ENCODE measurements around the gene MAJIN. TPM values are rescaled to one million over a fixed set of nuclear protein-coding genes. Genes with fewer than 3 reads are reported as not detected.

The MAJIN gene
- polyA plus RNA-seq, 1 of the 3 experiments (the other 2 are of a cell fraction), result not detected

DNA sequence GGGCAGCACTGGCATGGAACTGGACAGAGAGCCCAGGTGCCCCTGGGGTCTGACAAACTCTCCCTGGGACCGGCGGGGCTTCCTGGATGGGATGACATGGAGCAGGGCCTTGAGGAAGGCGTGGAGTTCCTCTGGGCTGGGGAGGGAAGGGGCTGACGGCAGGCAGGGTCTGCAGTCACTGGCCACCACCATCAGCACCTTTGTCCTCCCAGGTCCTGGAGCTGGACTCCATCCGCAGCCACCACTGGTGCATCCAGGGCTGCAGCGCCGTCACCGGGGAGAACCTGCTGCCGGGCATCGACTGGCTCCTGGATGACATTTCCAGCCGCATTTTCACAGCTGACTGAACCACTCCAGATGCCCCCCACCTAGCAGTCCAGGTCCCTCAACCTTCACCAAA is 49.6 kb upstream of the MAJIN start:
- WGBS (ENCODE audit: low lambda C conversion rate), result 98% methylated on average over 10 of the region's 11 CpGs
- DNase-seq, result no peak
- no peaks in the 10 kb centered on the region for H3F3A ChIP-seq (replicated peaks; ENCODE audit: insufficient read depth)
- H3K4me3 ChIP-seq (ENCODE audit: low read depth in 2 of 2, low read length in 1 of 2), result no peak overlapping the region
- H3K79me2 ChIP-seq (ENCODE audit: insufficient read depth), result peaks cover 7% of the 10 kb centered on the region; the same call in 1 of the 2 replicates
- H3K27ac ChIP-seq (ENCODE audit: low read depth in 2 of 2, low read length in 1 of 2), result no peak overlapping the region
- TF ChIP-seq GATA2 (CRISPR knock-in tag; IDR thresholded peaks at IDR 0.05) (no peak), FOXM1 (IDR thresholded peaks at IDR 0.05; ENCODE audit: low read depth) (no peak), GABPA (IDR thresholded peaks at IDR 0.05; ENCODE audit: low read depth) (no peak), EP300 (IDR thresholded peaks at IDR 0.05; ENCODE audit: borderline replicate concordance in 1 of 2, low read depth in 1 of 2, low read length in 1 of 2) (no peak), FOSL2 (IDR thresholded peaks at IDR 0.05; ENCODE audit: borderline replicate concordance, low read depth) (no peak), MXI1 (IDR thresholded peaks at IDR 0.05; ENCODE audit: low read depth, low read length) (no peak), USF2 (IDR thresholded peaks at IDR 0.05; ENCODE audit: borderline replicate concordance, low read depth, low read length) (no peak), TCF12 (IDR thresholded peaks at IDR 0.05) (no peak), YY1 (IDR thresholded peaks at IDR 0.05; ENCODE audit: low read depth) (no peak), SMC3 (IDR thresholded peaks at IDR 0.05; ENCODE audit: low read depth, low read length) (no peak), PBX3 (IDR thresholded peaks at IDR 0.05) (no peak), FOXJ3 (CRISPR knock-in tag; IDR thresholded peaks at IDR 0.05) (no peak), RFX5 (IDR thresholded peaks at IDR 0.05; ENCODE audit: low read length) (no peak), JUND (IDR thresholded peaks at IDR 0.05) (no peak), TEAD4 (IDR thresholded peaks at IDR 0.05; ENCODE audit: borderline replicate concordance, insufficient read depth) (no peak), RCOR1 (IDR thresholded peaks at IDR 0.05; ENCODE audit: low read length) (no peak)
- TF ChIP-seq, protein P1, sequence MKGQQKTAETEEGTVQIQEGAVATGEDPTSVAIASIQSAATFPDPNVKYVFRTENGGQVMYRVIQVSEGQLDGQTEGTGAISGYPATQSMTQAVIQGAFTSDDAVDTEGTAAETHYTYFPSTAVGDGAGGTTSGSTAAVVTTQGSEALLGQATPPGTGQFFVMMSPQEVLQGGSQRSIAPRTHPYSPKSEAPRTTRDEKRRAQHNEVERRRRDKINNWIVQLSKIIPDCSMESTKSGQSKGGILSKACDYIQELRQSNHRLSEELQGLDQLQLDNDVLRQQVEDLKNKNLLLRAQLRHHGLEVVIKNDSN (IDR thresholded peaks at IDR 0.05; ENCODE audit: borderline replicate concordance, low read depth), result no peak
- no peaks in the 10 kb centered on the region for H3K9me3 ChIP-seq
- no peak overlapping the region for H3K9ac ChIP-seq
- H3K4me2 ChIP-seq, result no peak overlapping the region
- ChIA-PET CTCF (interaction anchor here (0.7 to 2.5 kb wide), 4 partner anchors 8 to 133 kb away, joined by 3 to 14 read pairs (median 3); partner anchors contain the start of genes ARL2, TM7SF2 and ZNHIT2), POLR2A (no interaction called here)
- H4K20me1 ChIP-seq (ENCODE audit: insufficient read depth), result no peaks in the 10 kb centered on the region
- no peak overlapping the region for H2AFZ ChIP-seq (ENCODE audit: low read depth)
- H3K9me2 ChIP-seq, result no peaks in the 10 kb centered on the region
- H3K36me3 ChIP-seq (replicated peaks in 1 of 2; ENCODE audit: control insufficient read depth in 1 of 2, insufficient read depth in 2 of 2, low read length in 1 of 2), result peaks cover 0 to 22% of the 10 kb centered on the region in 2 experiments
- H3K4me1 ChIP-seq (ENCODE audit: control insufficient read depth in 1 of 2, insufficient read depth in 2 of 2, low read depth in 1 of 2, low read length in 1 of 2), result no peaks in the 10 kb centered on the region; a peak in 1 of 4 replicates
- H3K27me3 ChIP-seq (ENCODE audit: insufficient read depth), result no peaks in the 10 kb centered on the region

DNA sequence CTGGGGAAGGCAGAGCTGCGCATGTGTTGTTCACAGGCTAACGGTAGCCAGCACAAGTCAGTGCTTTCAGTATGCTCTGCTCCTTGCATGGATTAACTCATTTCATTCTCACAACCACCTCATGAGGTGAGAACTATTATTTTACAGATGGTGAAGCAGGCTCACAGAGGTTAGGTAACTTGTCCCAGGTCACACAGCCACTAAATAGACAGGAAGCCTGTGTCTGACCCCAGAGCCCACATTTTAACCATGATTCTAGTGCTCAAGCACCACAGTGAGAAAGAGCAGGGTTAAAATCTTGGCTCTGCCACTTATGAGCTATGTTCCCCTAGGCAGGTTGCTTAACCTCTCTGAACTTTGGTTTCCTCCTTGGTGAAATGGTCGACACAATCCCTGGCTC is 49.1 kb upstream of the MAJIN start:
- Histone ChIP-seq H3K9me3 (no peaks in the 10 kb centered on the region), H3K36me3 (replicated peaks in 1 of 2; ENCODE audit: control insufficient read depth in 1 of 2, insufficient read depth in 2 of 2, low read length in 1 of 2) (peaks cover 0 to 22% of the 10 kb centered on the region in 2 experiments), H3K27me3 (ENCODE audit: insufficient read depth) (no peaks in the 10 kb centered on the region), H3K4me3 (ENCODE audit: low read depth in 2 of 2, low read length in 1 of 2) (no peak overlapping the region), H4K20me1 (ENCODE audit: insufficient read depth) (no peaks in the 10 kb centered on the region), H3K4me1 (ENCODE audit: control insufficient read depth in 1 of 2, insufficient read depth in 2 of 2, low read depth in 1 of 2, low read length in 1 of 2) (no peaks in the 10 kb centered on the region; a peak in 1 of 4 replicates), H3F3A (replicated peaks; ENCODE audit: insufficient read depth) (no peaks in the 10 kb centered on the region), H3K27ac (ENCODE audit: low read depth in 2 of 2, low read length in 1 of 2) (no peak overlapping the region), H3K9me2 (no peaks in the 10 kb centered on the region), H3K79me2 (ENCODE audit: insufficient read depth) (peaks cover 12% of the 10 kb centered on the region; the same call in 1 of the 2 replicates), H2AFZ (ENCODE audit: low read depth) (no peak overlapping the region), H3K9ac (no peak overlapping the region), H3K4me2 (no peak overlapping the region)
- no peak for DNase-seq
- ChIA-PET CTCF (interaction anchor here (0.9 to 2.5 kb wide), 2 partner anchors 8 to 96 kb away, joined by 3 to 14 read pairs; partner anchors contain the start of genes ARL2 and ZNHIT2), POLR2A (no interaction called here)
- TF ChIP-seq EZH2phosphoT487 (IDR thresholded peaks at IDR 0.05; ENCODE audit: borderline replicate concordance, low read depth) (no peak), SMC3 (IDR thresholded peaks at IDR 0.05; ENCODE audit: low read depth, low read length) (no peak), NRF1 (IDR thresholded peaks at IDR 0.05; ENCODE audit: low read depth, low read length) (no peak), RCOR1 (IDR thresholded peaks at IDR 0.05; ENCODE audit: low read length) (no peak), JUND (IDR thresholded peaks at IDR 0.05) (no peak), RFX5 (IDR thresholded peaks at IDR 0.05; ENCODE audit: low read length) (no peak)
- TF ChIP-seq, protein P1 (IDR thresholded peaks at IDR 0.05; ENCODE audit: borderline replicate concordance, low read depth), result no peak
- 95% methylated on average over 3 of the region's 3 CpGs for WGBS (ENCODE audit: low lambda C conversion rate)

Measured in SK-N-SH (cell line).